Panc1 (cell line): ENCODE measurements around the gene LIG4. TPM values are rescaled to one million over a fixed set of nuclear protein-coding genes. Genes with fewer than 3 reads are reported as not detected.

Experiments
- ATAC-seq: fragments of 200-7000 bp; cut with Tn5 transposase; 2 replicates; pipeline ENCODE4 v1.9.1; 2020; ENCODE audit warnings: mild to moderate bottlenecking, moderate library complexity
- BruUV-seq: library from RNA; stranded (reverse); fragments of 400-500 nt; replicated peaks from 2 replicates; lab custom pipeline; 2021; lab: Mats Ljungman, UMichigan
- CTCF ChIA-PET: fragments of 300-600 bp; sonication (Branson Sonifier 250); formaldehyde crosslinking; loops from one replicate; lab custom pipeline; 2022; ENCODE audit warnings: antibody characterized with exemption; lab: Charles Lee
- POLR2A ChIA-PET: fragments of 300-600 bp; sonication (Branson Sonifier 250); formaldehyde crosslinking; loops from one replicate; lab custom pipeline; 2022; ENCODE audit warnings: antibody characterized with exemption; lab: Charles Lee
- DNase-seq: peaks from one replicate; pipeline ENCODE4 v3.0.0-alpha.2; 2010; ENCODE audit warnings: low read depth, low spot score
- H3K27ac ChIP-seq: 2 replicates; pipeline ENCODE4 v1.5.1; 2011; ENCODE audit warnings: mild to moderate bottlenecking, low read length, inconsistent platforms
- H3K27me3 ChIP-seq: fragments of 200-500 bp; sonication (Bioruptor generic); 2 replicates; pipeline ENCODE4 v1.6.0; 2014; ENCODE audit warnings: low read length, inconsistent platforms; ENCODE audit not compliant: control insufficient read depth, insufficient read depth
- H3K36me3 ChIP-seq: fragments of 200-500 bp; sonication (Bioruptor generic); 2 replicates; pipeline ENCODE4 v1.5.1; 2014; ENCODE audit warnings: inconsistent platforms, mild to moderate bottlenecking, low read length, moderate library complexity; ENCODE audit not compliant: control insufficient read depth, insufficient read depth
- H3K4me1 ChIP-seq: 2 replicates; pipeline ENCODE4 v1.5.1; 2011; ENCODE audit warnings: inconsistent platforms, mild to moderate bottlenecking, low read length, moderate library complexity; ENCODE audit not compliant: control insufficient read depth, insufficient read depth
- H3K4me3 ChIP-seq, 2 experiments: 2 replicates each; pipeline ENCODE4 v1.5.1; 2011 to 2012; ENCODE audit warnings: low read depth in 2 of 2, low read length in 2 of 2, mild to moderate bottlenecking in 2 of 2, inconsistent platforms in 1 of 2, moderate library complexity in 1 of 2
- H3K9me3 ChIP-seq: fragments of 200-500 bp; sonication (Bioruptor generic); 2 replicates; pipeline ENCODE4 v1.5.1; 2014; ENCODE audit warnings: low read depth, mild to moderate bottlenecking, inconsistent platforms, low read length, moderate library complexity; ENCODE audit not compliant: control insufficient read depth, insufficient read depth
- CTCF ChIP-seq: fragments of 450-650 bp; IDR thresholded peaks from 2 replicates; pipeline ENCODE4 v1.5.1; 2017; ENCODE audit warnings: mild to moderate bottlenecking
- POLR2AphosphoS5 ChIP-seq: IDR thresholded peaks from 2 replicates; pipeline ENCODE4 v1.6.1; 2012; ENCODE audit warnings: mild to moderate bottlenecking, low read depth, low read length, moderate library complexity
- REST ChIP-seq, 2 experiments: IDR thresholded peaks; 2 replicates each; pipeline ENCODE4 v1.6.1; 2011 to 2012; ENCODE audit warnings: low read depth in 2 of 2, control low read depth in 1 of 2, low read length in 1 of 2, mild to moderate bottlenecking in 1 of 2, moderate library complexity in 1 of 2; ENCODE audit not compliant: insufficient read depth in 1 of 2
- SIN3A ChIP-seq: IDR thresholded peaks from 2 replicates; pipeline ENCODE4 v1.6.1; 2012; ENCODE audit warnings: low read depth, mild to moderate bottlenecking, low read length, moderate library complexity, borderline replicate concordance; ENCODE audit not compliant: insufficient read depth
- TCF7L2 ChIP-seq: IDR thresholded peaks from 2 replicates; pipeline ENCODE4 v1.6.1; 2011; ENCODE audit warnings: mild to moderate bottlenecking, low read depth, low read length, inconsistent platforms
- in situ Hi-C: cut with HindIII; loops from 2 replicates; pipeline ENCODE4 v1.10.0; 2016; ENCODE audit warnings: low sequenced_read_pairs, low pct_unique_long_range_greater_than_20kb
- intact Hi-C: fragments of 100-400 bp; cut with micrococcal nuclease; formaldehyde crosslinking; loops from one replicate; pipeline ENCODE4 v1.10.0; 2022; ENCODE audit not compliant: unreplicated experiment
- total RNA-seq: library from RNA; stranded (reverse); gene quantifications from one replicate; pipeline ENCODE4 v1.2.1, GENCODE V29; 2021; ENCODE audit not compliant: unreplicated experiment

The LIG4 gene
- total RNA-seq, 1 experiment from 2014 or later: 8.2 TPM

GRCh38 chr13:108193806-108194205, 21.5 kb downstream of the LIG4 start:
- ATAC-seq (no peak), DNase-seq (no peak)
- in situ Hi-C loops (no loop called here), intact Hi-C loops (no loop called here)
- TF ChIP-seq TCF7L2 (no peak), CTCF (no peak), REST (IDR thresholded peaks at IDR 0.05; ENCODE audit: insufficient read depth in 1 of 2, low read depth in 2 of 2, low read length in 1 of 2) (no peak), POLR2AphosphoS5 (no peak), SIN3A (no peak)
- H3K9me3 ChIP-seq: no peaks in the 10 kb centered on the region
- no peak overlapping the region for H3K4me3 ChIP-seq
- ChIA-PET CTCF (no interaction called here), POLR2A (no interaction called here)
- H3K36me3 ChIP-seq: no peaks in the 10 kb centered on the region
- no peaks in the 10 kb centered on the region for H3K27me3 ChIP-seq
- no TSS peak for BruUV-seq
- H3K4me1 ChIP-seq: no peaks in the 10 kb centered on the region
- H3K27ac ChIP-seq: no peak overlapping the region

- intact Hi-C loops (no loop called here), in situ Hi-C loops (no loop called here)
- no peaks in the 10 kb centered on the region for H3K9me3 ChIP-seq
- no peaks in the 10 kb centered on the region for H3K4me1 ChIP-seq
- no peak overlapping the region for H3K27ac ChIP-seq
- CTCF ChIA-PET: no interaction called here
- no peak overlapping the region for H3K4me3 ChIP-seq
- POLR2A ChIA-PET: no interaction called here
- H3K27me3 ChIP-seq: no peaks in the 10 kb centered on the region
- no peaks in the 10 kb centered on the region for H3K36me3 ChIP-seq
- ATAC-seq: no peak
- BruUV-seq: no TSS peak
- DNase-seq: no peak
- TF ChIP-seq TCF7L2: no peak
- no peak for TF ChIP-seq POLR2AphosphoS5
Observed at GRCh38 chr13:108190897-108191296, 24.4 kb downstream of the LIG4 start.

- Histone ChIP-seq H3K9me3 (no peaks in the 10 kb centered on the region), H3K36me3 (no peaks in the 10 kb centered on the region), H3K4me3 (no peak overlapping the region), H3K27me3 (no peaks in the 10 kb centered on the region), H3K27ac (no peak overlapping the region), H3K4me1 (no peaks in the 10 kb centered on the region)
- intact Hi-C loops (no loop called here), in situ Hi-C loops (no loop called here)
- BruUV-seq: no TSS peak
- TF ChIP-seq TCF7L2 (no peak), SIN3A (no peak), CTCF (no peak), POLR2AphosphoS5 (no peak), REST (IDR thresholded peaks at IDR 0.05; ENCODE audit: insufficient read depth in 1 of 2, low read depth in 2 of 2, low read length in 1 of 2) (no peak)
- CTCF ChIA-PET: no interaction called here
- ATAC-seq (no peak), DNase-seq (no peak)
- POLR2A ChIA-PET: no interaction called here
Observed at GRCh38 chr13:108188260-108188659, 27.1 kb downstream of the LIG4 start.
